Suprapubic skin (tissue), 3 donors: ENCODE measurements around the gene VPS26A.

Source experiments
- EP300 ChIP-seq: sonication (generic); formaldehyde crosslinking; IDR thresholded peaks from one replicate; pipeline ENCODE4 v1.6.1; 2017; ENCODE audit warnings: antibody characterized with exemption
- TF ChIP-seq, protein P1 (sequence below), 2 donors: fragments of 200-600 bp in 1 of 2; fragments of 450-650 bp in 1 of 2; sonication (generic) in 1 of 2; IDR thresholded peaks; one replicate each; pipeline ENCODE4 v1.5.1; 2016 to 2019; ENCODE audit warnings: antibody characterized with exemption in 2 of 2, mild to moderate bottlenecking in 1 of 2, moderate library complexity in 1 of 2

DNA sequence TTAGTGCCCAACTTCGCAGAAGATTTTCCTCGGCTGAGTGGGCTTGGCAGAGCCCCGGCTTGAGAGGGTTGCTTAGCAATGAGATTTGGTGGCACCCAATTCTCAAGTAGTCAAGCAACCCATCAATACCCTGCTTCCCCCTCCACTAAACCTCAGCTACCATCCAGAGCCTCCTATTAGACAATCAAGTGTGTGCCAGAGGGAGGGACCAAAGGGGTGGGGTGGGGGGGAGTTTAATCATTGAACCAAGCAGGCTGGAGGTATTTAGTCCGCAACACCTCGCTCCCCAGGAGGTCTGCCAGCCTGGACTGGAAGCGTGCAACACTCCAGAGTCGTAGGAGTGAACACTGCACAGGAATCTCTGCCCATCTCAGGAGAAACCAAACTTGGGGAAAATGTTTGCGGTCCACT, 96.1 kb downstream of the VPS26A start, which contains the start of gene HKDC1:
- no peak for TF ChIP-seq EP300
- TF ChIP-seq, protein P1, sequence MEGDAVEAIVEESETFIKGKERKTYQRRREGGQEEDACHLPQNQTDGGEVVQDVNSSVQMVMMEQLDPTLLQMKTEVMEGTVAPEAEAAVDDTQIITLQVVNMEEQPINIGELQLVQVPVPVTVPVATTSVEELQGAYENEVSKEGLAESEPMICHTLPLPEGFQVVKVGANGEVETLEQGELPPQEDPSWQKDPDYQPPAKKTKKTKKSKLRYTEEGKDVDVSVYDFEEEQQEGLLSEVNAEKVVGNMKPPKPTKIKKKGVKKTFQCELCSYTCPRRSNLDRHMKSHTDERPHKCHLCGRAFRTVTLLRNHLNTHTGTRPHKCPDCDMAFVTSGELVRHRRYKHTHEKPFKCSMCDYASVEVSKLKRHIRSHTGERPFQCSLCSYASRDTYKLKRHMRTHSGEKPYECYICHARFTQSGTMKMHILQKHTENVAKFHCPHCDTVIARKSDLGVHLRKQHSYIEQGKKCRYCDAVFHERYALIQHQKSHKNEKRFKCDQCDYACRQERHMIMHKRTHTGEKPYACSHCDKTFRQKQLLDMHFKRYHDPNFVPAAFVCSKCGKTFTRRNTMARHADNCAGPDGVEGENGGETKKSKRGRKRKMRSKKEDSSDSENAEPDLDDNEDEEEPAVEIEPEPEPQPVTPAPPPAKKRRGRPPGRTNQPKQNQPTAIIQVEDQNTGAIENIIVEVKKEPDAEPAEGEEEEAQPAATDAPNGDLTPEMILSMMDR (IDR thresholded peaks at IDR 0.05) = no peak
